Astrocyte of the spinal cord (primary cell): ENCODE results near the gene UBE2D1.

ENCODE experiments used
- DNase-seq: peaks from one replicate; pipeline ENCODE4 v3.0.0; 2011; ENCODE audit warnings: low read depth, low spot score
- H3K4me3 ChIP-seq: 2 replicates; pipeline ENCODE4 v1.5.1; 2011; ENCODE audit warnings: low read depth, mild to moderate bottlenecking, low read length, moderate library complexity
- in situ Hi-C: cut with HindIII; loops from 2 replicates; pipeline ENCODE4 v1.10.0; 2017; ENCODE audit warnings: low sequenced_read_pairs
- TF ChIP-seq, protein P1 (sequence below): IDR thresholded peaks from 2 replicates; pipeline ENCODE4 v1.5.1; 2012; ENCODE audit warnings: low read depth, mild to moderate bottlenecking, low read length, inconsistent platforms

Gene UBE2D1

DNA sequence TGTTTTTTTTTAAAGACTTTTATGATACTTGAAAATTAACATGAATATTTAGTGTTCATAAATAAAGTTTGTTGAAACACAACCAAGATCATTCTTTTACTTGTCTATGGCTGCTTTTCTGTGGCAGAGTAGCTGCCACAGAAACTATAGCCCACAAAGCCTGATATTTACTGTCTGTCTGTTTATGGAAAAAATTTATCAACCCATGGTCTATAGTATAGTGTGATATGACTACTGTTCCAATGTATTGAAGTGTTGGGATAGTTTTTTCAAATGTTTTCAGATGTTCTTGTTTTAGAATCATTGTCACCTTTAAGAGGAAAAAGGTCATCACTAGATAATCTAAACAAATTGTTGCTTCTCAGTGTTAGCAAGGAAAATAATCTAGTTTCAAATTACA, 61.3 kb downstream of the UBE2D1 start:
- DNase-seq: no peak
- TF ChIP-seq, protein P1, sequence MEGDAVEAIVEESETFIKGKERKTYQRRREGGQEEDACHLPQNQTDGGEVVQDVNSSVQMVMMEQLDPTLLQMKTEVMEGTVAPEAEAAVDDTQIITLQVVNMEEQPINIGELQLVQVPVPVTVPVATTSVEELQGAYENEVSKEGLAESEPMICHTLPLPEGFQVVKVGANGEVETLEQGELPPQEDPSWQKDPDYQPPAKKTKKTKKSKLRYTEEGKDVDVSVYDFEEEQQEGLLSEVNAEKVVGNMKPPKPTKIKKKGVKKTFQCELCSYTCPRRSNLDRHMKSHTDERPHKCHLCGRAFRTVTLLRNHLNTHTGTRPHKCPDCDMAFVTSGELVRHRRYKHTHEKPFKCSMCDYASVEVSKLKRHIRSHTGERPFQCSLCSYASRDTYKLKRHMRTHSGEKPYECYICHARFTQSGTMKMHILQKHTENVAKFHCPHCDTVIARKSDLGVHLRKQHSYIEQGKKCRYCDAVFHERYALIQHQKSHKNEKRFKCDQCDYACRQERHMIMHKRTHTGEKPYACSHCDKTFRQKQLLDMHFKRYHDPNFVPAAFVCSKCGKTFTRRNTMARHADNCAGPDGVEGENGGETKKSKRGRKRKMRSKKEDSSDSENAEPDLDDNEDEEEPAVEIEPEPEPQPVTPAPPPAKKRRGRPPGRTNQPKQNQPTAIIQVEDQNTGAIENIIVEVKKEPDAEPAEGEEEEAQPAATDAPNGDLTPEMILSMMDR: no peak
- no peak overlapping the region for H3K4me3 ChIP-seq
- in situ Hi-C loops: no loop called here

DNA sequence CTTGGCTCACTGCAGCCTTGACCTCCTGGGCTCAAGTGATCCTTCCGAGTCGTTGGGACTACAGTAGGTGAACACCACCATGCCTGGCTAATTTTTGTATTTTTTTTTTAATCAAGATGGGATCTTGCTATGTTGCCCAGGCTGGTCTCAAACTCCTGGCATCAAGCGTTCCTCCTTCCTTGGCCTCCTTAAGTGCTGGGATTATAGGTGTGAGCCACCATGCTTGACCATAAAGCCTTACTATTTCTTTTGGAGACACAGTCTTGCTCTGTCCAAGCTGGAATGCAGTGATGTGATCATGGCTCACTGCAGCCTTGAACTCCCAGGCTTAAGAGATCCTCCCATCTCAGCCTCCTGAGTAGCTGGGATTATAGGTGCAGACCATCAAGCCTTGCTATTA, 63.0 kb downstream of the UBE2D1 start:
- TF ChIP-seq, protein P1: no peak
- H3K4me3 ChIP-seq: no peak overlapping the region
- in situ Hi-C loops: no loop called here
- no peak for DNase-seq

DNA sequence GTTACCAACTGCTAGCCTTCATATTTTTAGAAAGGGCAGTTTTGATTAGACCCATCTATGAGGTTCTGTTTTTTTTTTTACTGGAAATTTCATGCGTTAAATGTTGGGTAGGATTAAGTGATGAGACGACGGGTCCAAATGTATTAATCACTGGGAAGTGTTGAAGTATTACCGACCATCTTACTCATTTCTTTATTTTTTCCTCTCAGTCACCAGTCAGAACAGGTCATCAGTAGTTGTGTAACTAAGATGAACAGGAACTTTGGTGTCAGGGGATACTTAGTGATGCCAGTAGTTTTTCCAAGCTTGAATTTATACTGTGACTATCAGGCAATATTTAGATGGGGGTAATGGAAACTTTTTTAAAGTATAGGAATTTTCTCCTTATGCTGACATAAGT, 64.6 kb downstream of the UBE2D1 start:
- in situ Hi-C loops: no loop called here
- no peak for DNase-seq
- no peak overlapping the region for H3K4me3 ChIP-seq
- TF ChIP-seq, protein P1: no peak

DNA sequence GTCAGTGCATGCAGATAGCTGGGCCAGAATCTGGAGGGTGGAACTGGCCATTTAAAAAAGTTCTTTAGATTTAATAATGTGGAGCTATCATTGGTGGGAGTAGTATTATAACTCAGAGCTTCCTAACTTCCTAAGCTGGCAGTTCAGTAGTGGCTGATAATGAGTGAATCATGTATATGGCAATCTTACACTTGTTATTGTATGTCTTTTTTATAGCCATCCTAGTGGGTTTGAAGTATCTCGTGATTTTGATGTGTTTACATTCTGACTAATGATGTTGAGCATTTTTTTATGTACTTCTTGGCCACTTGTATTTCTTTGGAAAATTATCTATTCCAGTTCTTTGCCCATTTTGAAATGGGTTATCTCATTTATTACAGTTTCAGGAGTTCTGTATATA, 65.8 kb downstream of the UBE2D1 start:
- in situ Hi-C loops: no loop called here
- TF ChIP-seq, protein P1: no peak
- no peak overlapping the region for H3K4me3 ChIP-seq
- DNase-seq: no peak

DNA sequence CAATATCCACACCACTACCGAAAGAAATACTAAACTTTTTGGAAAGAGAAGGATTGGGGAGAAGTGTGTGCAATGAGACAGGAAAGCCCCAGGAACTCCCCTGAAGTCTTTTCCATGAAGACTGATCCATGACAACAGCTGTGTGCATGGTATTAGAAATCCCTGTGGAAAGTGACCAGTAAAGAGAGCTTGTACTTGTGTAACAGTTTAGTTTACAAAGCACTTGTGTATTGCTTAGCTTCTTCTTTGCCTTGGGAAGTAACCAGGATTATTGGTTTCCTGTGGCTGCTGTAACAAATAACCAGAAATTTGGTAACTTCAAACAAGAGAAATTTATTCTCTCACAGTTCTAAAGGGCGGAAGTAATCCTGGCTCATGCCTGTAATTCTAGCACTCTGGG, 69.2 kb downstream of the UBE2D1 start:
- TF ChIP-seq, protein P1: no peak
- DNase-seq: no peak
- in situ Hi-C loops: no loop called here
- no peak overlapping the region for H3K4me3 ChIP-seq

DNA sequence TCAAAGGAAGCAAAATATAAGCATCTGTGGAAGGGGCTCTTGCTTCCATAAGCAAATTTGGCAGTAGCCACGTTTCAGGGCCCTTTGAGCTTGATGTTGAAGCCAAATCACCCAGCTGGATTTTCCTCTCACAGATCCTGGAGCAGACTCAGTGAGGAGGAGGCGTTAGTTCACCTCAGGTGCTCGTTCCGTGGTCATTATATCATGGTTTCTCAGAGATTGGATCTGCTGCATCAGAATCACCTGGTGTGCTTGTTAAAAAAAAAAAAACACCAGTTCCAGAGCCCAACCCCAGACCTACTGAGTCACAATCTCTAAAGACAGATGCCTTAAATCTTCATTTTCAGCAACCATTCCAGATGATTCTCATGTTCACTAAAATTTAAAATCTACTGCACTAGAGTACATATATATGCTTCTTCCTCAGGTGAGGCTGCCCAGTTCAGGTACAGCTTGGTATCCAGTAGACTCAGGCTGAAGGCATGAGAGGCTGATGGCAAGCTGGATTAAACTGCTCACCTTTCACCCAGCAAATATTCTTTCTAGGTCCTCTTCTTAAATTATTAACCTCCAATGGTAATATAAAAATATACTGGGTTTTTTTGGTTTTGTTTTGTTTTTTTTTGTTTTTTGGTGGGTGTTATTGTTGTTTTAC, 75.3 kb downstream of the UBE2D1 start:
- TF ChIP-seq, protein P1: no peak
- in situ Hi-C loops: no loop called here
- DNase-seq: no peak
- no peak overlapping the region for H3K4me3 ChIP-seq
